ENCODE data around the gene NAT10.
"Not testable (repeated sequence)": the region's sequence is repeated elsewhere in the genome, so short reads cannot be mapped to it uniquely, and the experiment has no call there.

NAT10 gene

GRCh38 chr11:34105079-34105956 lies at the start of gene NAT10:
Gene NAT10 (plus strand): TSS chr11:34105629. CDS start chr11:34108226, 2,597 bp downstream.
- H3K4me3 Mint-ChIP-seq = peak within 1 kb of the TSS; percentile 95
- no peaks in the 10 kb centered on the region for H3K9me3 Mint-ChIP-seq
- no peaks in the 10 kb centered on the region for H3K27me3 Mint-ChIP-seq (ENCODE audit: low read depth)
- peak within 1 kb of the TSS; percentile 97 for H3K27ac Mint-ChIP-seq
- H3K36me3 Mint-ChIP-seq (ENCODE audit: low read depth) = peaks cover 29% of the 10 kb centered on the region
- peaks cover 42% of the 10 kb centered on the region for H3K4me1 Mint-ChIP-seq (ENCODE audit: low read depth)

- H3K4me1 Mint-ChIP-seq (ENCODE audit: low read depth) = peaks cover 31% of the 10 kb centered on the region
- peaks cover 29% of the 10 kb centered on the region for H3K36me3 Mint-ChIP-seq (ENCODE audit: low read depth)
- H3K4me3 Mint-ChIP-seq = no peak overlapping the region
- H3K27ac Mint-ChIP-seq = no peak overlapping the region
- H3K9me3 Mint-ChIP-seq = no peaks in the 10 kb centered on the region
- H3K27me3 Mint-ChIP-seq (ENCODE audit: low read depth) = no peaks in the 10 kb centered on the region
These were observed 48.8 kb upstream of the NAT10 start for GRCh38 chr11:34056672-34057071.

GRCh38 chr11:34063061-34063795 lies 42.2 kb upstream of the NAT10 start:
- no peaks in the 10 kb centered on the region for H3K9me3 Mint-ChIP-seq
- H3K4me1 Mint-ChIP-seq (ENCODE audit: low read depth) = peaks cover 45% of the 10 kb centered on the region
- no peaks in the 10 kb centered on the region for H3K27me3 Mint-ChIP-seq (ENCODE audit: low read depth)
- H3K27ac Mint-ChIP-seq = peak overlapping the region; percentile 22
- H3K4me3 Mint-ChIP-seq = no peak overlapping the region
- peaks cover 21% of the 10 kb centered on the region for H3K36me3 Mint-ChIP-seq (ENCODE audit: low read depth)

GRCh38 chr11:34064291-34064690 lies 41.1 kb upstream of the NAT10 start:
- Mint-ChIP-seq H3K27me3 (ENCODE audit: low read depth) (no peaks in the 10 kb centered on the region), H3K9me3 (no peaks in the 10 kb centered on the region), H3K27ac (no peak overlapping the region), H3K36me3 (ENCODE audit: low read depth) (peaks cover 18% of the 10 kb centered on the region), H3K4me1 (ENCODE audit: low read depth) (peaks cover 38% of the 10 kb centered on the region), H3K4me3 (no peak overlapping the region)

GRCh38 chr11:34065505-34066203 lies 39.8 kb upstream of the NAT10 start:
- peaks cover 15% of the 10 kb centered on the region for H3K36me3 Mint-ChIP-seq (ENCODE audit: low read depth)
- H3K27ac Mint-ChIP-seq = peak overlapping the region; percentile 59

GRCh38 chr11:34066766-34067165 lies 38.7 kb upstream of the NAT10 start:
- Mint-ChIP-seq H3K4me1 (ENCODE audit: low read depth) (peaks cover 39% of the 10 kb centered on the region), H3K36me3 (ENCODE audit: low read depth) (peaks cover 15% of the 10 kb centered on the region)
- H3K9me3 Mint-ChIP-seq; H3K27ac Mint-ChIP-seq; H3K4me3 Mint-ChIP-seq; H3K27me3 Mint-ChIP-seq (ENCODE audit: low read depth): not testable (repeated sequence)

More at GRCh38 chr11:34065505-34066203, 39.8 kb upstream of the NAT10 start:
- no peaks in the 10 kb centered on the region for H3K27me3 Mint-ChIP-seq (ENCODE audit: low read depth)
- no peaks in the 10 kb centered on the region for H3K9me3 Mint-ChIP-seq
- H3K4me1 Mint-ChIP-seq (ENCODE audit: low read depth) = peaks cover 39% of the 10 kb centered on the region
- no peak overlapping the region for H3K4me3 Mint-ChIP-seq

- H3K9me3 Mint-ChIP-seq = no peaks in the 10 kb centered on the region
- H3K27ac Mint-ChIP-seq = no peak overlapping the region
- peaks cover 16% of the 10 kb centered on the region for H3K36me3 Mint-ChIP-seq (ENCODE audit: low read depth)
- peaks cover 38% of the 10 kb centered on the region for H3K4me1 Mint-ChIP-seq (ENCODE audit: low read depth)
- H3K27me3 Mint-ChIP-seq (ENCODE audit: low read depth) = no peaks in the 10 kb centered on the region
- H3K4me3 Mint-ChIP-seq = no peak overlapping the region
These were observed 37.9 kb upstream of the NAT10 start for GRCh38 chr11:34067383-34068065.

GRCh38 chr11:34068111-34068510 lies 37.3 kb upstream of the NAT10 start:
- no peak overlapping the region for H3K4me3 Mint-ChIP-seq
- H3K27me3 Mint-ChIP-seq (ENCODE audit: low read depth) = no peaks in the 10 kb centered on the region
- H3K4me1 Mint-ChIP-seq (ENCODE audit: low read depth) = peaks cover 39% of the 10 kb centered on the region
- H3K36me3 Mint-ChIP-seq (ENCODE audit: low read depth) = peaks cover 16% of the 10 kb centered on the region
- no peak overlapping the region for H3K27ac Mint-ChIP-seq
- H3K9me3 Mint-ChIP-seq = no peaks in the 10 kb centered on the region

GRCh38 chr11:34071306-34071705 lies 34.1 kb upstream of the NAT10 start:
- not testable (repeated sequence) for H3K27me3 Mint-ChIP-seq (ENCODE audit: low read depth); H3K9me3 Mint-ChIP-seq; H3K4me3 Mint-ChIP-seq; H3K27ac Mint-ChIP-seq
- peaks cover 37% of the 10 kb centered on the region for H3K4me1 Mint-ChIP-seq (ENCODE audit: low read depth)
- peaks cover 21% of the 10 kb centered on the region for H3K36me3 Mint-ChIP-seq (ENCODE audit: low read depth)

GRCh38 chr11:34072041-34072440 lies 33.4 kb upstream of the NAT10 start:
- H3K4me1 Mint-ChIP-seq (ENCODE audit: low read depth) = peaks cover 34% of the 10 kb centered on the region

GRCh38 chr11:34072832-34073231 lies 32.6 kb upstream of the NAT10 start:
- Mint-ChIP-seq H3K36me3 (ENCODE audit: low read depth) (peaks cover 28% of the 10 kb centered on the region), H3K4me1 (ENCODE audit: low read depth) (peaks cover 33% of the 10 kb centered on the region)

More at GRCh38 chr11:34072041-34072440, 33.4 kb upstream of the NAT10 start:
- Mint-ChIP-seq H3K27me3 (ENCODE audit: low read depth) (no peaks in the 10 kb centered on the region), H3K27ac (no peak overlapping the region), H3K36me3 (ENCODE audit: low read depth) (peaks cover 23% of the 10 kb centered on the region), H3K9me3 (no peaks in the 10 kb centered on the region), H3K4me3 (no peak overlapping the region)

GRCh38 chr11:34074391-34074790 lies 31.0 kb upstream of the NAT10 start:
- Mint-ChIP-seq H3K4me1 (ENCODE audit: low read depth) (peaks cover 28% of the 10 kb centered on the region), H3K9me3 (no peaks in the 10 kb centered on the region), H3K27ac (peak overlapping the region; percentile 12), H3K36me3 (ENCODE audit: low read depth) (peaks cover 35% of the 10 kb centered on the region), H3K27me3 (ENCODE audit: low read depth) (no peaks in the 10 kb centered on the region), H3K4me3 (no peak overlapping the region)

More at GRCh38 chr11:34072832-34073231, 32.6 kb upstream of the NAT10 start:
- Mint-ChIP-seq H3K9me3 (no peaks in the 10 kb centered on the region), H3K27me3 (ENCODE audit: low read depth) (no peaks in the 10 kb centered on the region), H3K27ac (peak overlapping the region; percentile 41), H3K4me3 (no peak overlapping the region)

GRCh38 chr11:34075178-34075820 lies 30.1 kb upstream of the NAT10 start:
- H3K4me3 Mint-ChIP-seq = no peak overlapping the region
- H3K27me3 Mint-ChIP-seq (ENCODE audit: low read depth) = no peaks in the 10 kb centered on the region
- no peaks in the 10 kb centered on the region for H3K9me3 Mint-ChIP-seq
- peaks cover 26% of the 10 kb centered on the region for H3K4me1 Mint-ChIP-seq (ENCODE audit: low read depth)
- H3K27ac Mint-ChIP-seq = peak overlapping the region; percentile 2
- peaks cover 40% of the 10 kb centered on the region for H3K36me3 Mint-ChIP-seq (ENCODE audit: low read depth)

Data from T-helper 1 cell treated with Interleukin-12 subunit alpha and Interleukin-12 subunit beta and Interleukin-4 antibody, amounts not matched to agents 30 μg/mL and 1 μg/mL, for 36 hours (primary cell).